Left lung (tissue), 10 donors: ENCODE results near the gene MRPS27. TPM values are rescaled to one million over a fixed set of nuclear protein-coding genes. Genes with fewer than 3 reads are reported as not detected.

Experiments
- ATAC-seq: fragments of 200-7000 bp; cut with Tn5 transposase; one replicate; pipeline ENCODE4 v1.9.1; 2020; ENCODE audit warnings: moderate library complexity
- DNase-seq, 4 donors: peaks; one replicate each; pipeline ENCODE4 v3.0.0-alpha.2; 2013 to 2020
- H3K27ac ChIP-seq, 2 donors: fragments of 200-600 bp; sonication (generic) in 1 of 2; one replicate each; pipeline versions ENCODE4 v1.5.0 to v1.8.0; 2020 to 2021
- H3K27me3 ChIP-seq, 2 donors: fragments of 200-600 bp; sonication (generic) in 1 of 2; one replicate each; pipeline versions ENCODE4 v1.5.0 to v1.8.0; 2020 to 2021
- H3K36me3 ChIP-seq, 2 donors: fragments of 200-600 bp; sonication (generic) in 1 of 2; one replicate each; pipeline versions ENCODE4 v1.5.0 to v1.8.0; 2020 to 2021
- H3K4me1 ChIP-seq, 2 donors: fragments of 200-600 bp; one replicate each; pipeline ENCODE4 v1.8.0; 2021
- H3K4me3 ChIP-seq, 2 donors: fragments of 200-600 bp; sonication (generic) in 1 of 2; one replicate each; pipeline versions ENCODE4 v1.5.0 to v1.8.0; 2020 to 2021; ENCODE audit warnings: mild to moderate bottlenecking in 1 of 2
- H3K9me3 ChIP-seq, 2 donors: fragments of 200-600 bp; sonication (generic) in 1 of 2; one replicate each; pipeline versions ENCODE4 v1.5.0 to v1.8.0; 2020 to 2021
- intact Hi-C, 2 donors: fragments of 100-400 bp; cut with DNase I; formaldehyde crosslinking; loops; one replicate each; pipeline versions ENCODE4 v1.11.2 to v1.14.2; 2022
- polyA plus RNA-seq, 6 donors: library from polyadenylated mRNA; unstranded; fragments of 120-200 nt; gene quantifications; one replicate each; pipeline ENCODE4 v1.2.1, GENCODE V29; 2013; ENCODE audit not compliant: insufficient read length in 6 of 6
- total RNA-seq, 2 donors: library from RNA; stranded (reverse); fragmentation: NEBNext Ultra II Directional; extraction: Animal tissue kit (Norgen Biotek cat#: 25700); gene quantifications; one replicate each; pipeline ENCODE4 v1.2.1, GENCODE V29; 2021
- TF ChIP-seq, protein P1 (sequence below), 2 donors: fragments of 200-600 bp; sonication (generic) in 1 of 2; IDR thresholded peaks; one replicate each; pipeline versions ENCODE4 v1.5.0 to v1.8.0; 2021; ENCODE audit warnings: antibody characterized with exemption in 2 of 2
- donor health status: DM: no; HTN: yes; CAD: no.
- donor health status: DM: no; HTN: no; CAD: no.

Gene MRPS27
- total and polyA plus RNA-seq, 8 donors: 44.1 to 79.8 (median 65.4) TPM

DNA sequence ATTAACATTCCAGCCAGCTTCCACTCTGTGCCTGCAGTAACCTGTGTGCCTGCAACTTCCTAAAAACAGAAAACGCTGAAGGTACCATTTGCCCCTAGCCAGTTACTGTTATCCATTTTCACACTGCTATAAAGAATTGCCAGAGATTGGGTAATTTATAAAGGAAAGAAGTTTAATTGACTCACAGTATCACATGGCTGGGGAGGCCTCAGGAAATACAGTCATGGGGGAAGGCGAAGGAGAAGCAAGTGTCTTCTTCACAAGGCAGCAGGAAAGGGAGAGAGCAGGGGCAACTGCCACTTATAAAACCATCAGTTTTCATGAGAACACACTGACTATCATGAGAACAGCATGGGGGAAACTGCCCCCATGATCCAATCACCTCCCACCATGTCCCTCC, 31.3 kb upstream of the MRPS27 start:
- peaks cover 0 to 32% of the 10 kb centered on the region in 2 donors for H3K4me1 ChIP-seq
- H3K4me3 ChIP-seq: no peak overlapping the region
- intact Hi-C loops: no loop called here
- TF ChIP-seq, protein P1, sequence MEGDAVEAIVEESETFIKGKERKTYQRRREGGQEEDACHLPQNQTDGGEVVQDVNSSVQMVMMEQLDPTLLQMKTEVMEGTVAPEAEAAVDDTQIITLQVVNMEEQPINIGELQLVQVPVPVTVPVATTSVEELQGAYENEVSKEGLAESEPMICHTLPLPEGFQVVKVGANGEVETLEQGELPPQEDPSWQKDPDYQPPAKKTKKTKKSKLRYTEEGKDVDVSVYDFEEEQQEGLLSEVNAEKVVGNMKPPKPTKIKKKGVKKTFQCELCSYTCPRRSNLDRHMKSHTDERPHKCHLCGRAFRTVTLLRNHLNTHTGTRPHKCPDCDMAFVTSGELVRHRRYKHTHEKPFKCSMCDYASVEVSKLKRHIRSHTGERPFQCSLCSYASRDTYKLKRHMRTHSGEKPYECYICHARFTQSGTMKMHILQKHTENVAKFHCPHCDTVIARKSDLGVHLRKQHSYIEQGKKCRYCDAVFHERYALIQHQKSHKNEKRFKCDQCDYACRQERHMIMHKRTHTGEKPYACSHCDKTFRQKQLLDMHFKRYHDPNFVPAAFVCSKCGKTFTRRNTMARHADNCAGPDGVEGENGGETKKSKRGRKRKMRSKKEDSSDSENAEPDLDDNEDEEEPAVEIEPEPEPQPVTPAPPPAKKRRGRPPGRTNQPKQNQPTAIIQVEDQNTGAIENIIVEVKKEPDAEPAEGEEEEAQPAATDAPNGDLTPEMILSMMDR (IDR thresholded peaks at IDR 0.05): no peak
- H3K9me3 ChIP-seq: no peaks in the 10 kb centered on the region
- peak overlapping the region in 1 of 2 donors; percentile 13 for H3K27ac ChIP-seq
- DNase-seq (no peak), ATAC-seq (no peak)
- no peaks in the 10 kb centered on the region for H3K36me3 ChIP-seq
- no peaks in the 10 kb centered on the region for H3K27me3 ChIP-seq

DNA sequence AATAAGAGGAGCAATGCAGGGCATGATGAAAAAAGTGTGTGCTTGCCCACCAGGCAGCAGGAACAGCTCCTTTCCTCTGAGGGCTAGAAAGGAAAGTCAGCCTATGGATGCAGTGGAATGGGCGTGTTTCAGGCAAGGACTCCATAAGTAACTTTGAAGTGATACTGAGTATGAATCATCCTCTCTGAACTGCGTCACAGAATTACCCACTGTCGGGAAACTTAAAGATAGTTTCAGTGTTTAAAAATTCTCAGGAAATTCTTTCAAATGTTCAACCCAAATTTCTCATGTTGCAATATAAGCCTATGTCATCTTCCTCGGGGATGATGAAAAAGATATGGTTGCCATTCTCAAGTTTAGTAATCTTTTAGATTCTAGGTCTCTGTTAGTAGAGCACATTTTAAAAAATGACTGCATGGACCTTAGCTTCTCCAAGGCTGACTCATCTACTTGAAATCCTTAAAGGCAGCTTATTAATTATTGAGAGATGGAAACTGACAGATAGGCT, 27.8 kb upstream of the MRPS27 start:
- peak; percentile 40 for ATAC-seq
- Histone ChIP-seq H3K27me3 (no peaks in the 10 kb centered on the region), H3K36me3 (peaks cover 0 to 23% of the 10 kb centered on the region in 2 donors), H3K4me1 (peaks cover 0 to 27% of the 10 kb centered on the region in 2 donors), H3K27ac (no peak overlapping the region), H3K4me3 (no peak overlapping the region), H3K9me3 (no peaks in the 10 kb centered on the region)
- intact Hi-C loops: no loop called here
- DNase-seq: no peak
- TF ChIP-seq, protein P1 (IDR thresholded peaks at IDR 0.05): no peak

DNA sequence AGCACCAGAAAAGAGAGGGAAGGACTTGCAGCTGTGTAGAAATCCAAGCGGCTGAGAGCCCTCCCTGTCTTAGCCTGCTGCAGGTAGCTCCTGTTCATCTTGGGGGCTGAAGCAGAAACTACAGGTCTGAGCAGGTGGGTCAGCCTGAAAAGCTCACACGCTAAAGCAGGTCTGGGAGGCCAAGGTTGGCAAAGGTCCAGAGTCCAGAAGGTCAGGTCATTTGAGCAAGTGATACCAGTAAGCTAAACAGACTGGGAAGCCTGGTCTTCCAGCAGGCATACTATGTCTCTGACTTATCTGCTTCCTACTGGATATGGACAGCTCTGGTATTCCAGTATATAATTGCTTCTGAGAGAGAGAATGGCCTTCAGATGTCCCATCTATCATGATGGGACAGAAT, 26.4 kb upstream of the MRPS27 start:
- Histone ChIP-seq H3K4me3 (no peak overlapping the region), H3K36me3 (peaks cover 0 to 29% of the 10 kb centered on the region in 2 donors), H3K27me3 (no peaks in the 10 kb centered on the region), H3K4me1 (peaks cover 0 to 18% of the 10 kb centered on the region in 2 donors), H3K9me3 (no peaks in the 10 kb centered on the region), H3K27ac (no peak overlapping the region)
- ATAC-seq: no peak
- TF ChIP-seq, protein P1 (IDR thresholded peaks at IDR 0.05): no peak
- no peak for DNase-seq
- intact Hi-C loops: no loop called here

DNA sequence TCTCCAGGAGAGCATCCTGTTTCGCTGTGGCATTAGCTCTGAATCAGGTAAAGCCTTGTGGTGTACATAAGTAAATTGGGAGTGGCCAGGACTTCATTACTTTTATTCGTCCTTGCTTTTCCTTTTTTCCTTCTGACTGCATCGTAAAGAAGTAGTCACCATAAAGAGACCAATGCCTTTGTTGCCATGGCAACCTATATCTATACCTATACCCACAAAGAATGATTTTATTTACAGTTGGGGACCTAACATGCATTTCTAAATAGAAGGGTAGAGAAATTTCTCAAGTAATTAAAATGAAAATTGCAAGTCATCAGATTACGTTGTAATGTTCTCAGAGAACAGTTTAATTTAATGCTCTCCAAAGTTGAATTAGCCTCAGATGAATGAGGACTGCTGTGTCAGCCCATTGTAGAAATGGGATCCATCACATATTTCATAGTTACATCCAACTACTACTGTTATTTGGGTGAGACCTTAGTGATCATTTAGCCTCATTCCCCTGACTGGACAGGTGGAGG, 18.7 kb upstream of the MRPS27 start:
- intact Hi-C loops: no loop called here
- H3K27me3 ChIP-seq: no peaks in the 10 kb centered on the region
- DNase-seq (no peak), ATAC-seq (no peak)
- peaks cover 0 to 46% of the 10 kb centered on the region in 2 donors for H3K36me3 ChIP-seq
- TF ChIP-seq, protein P1 (IDR thresholded peaks at IDR 0.05): no peak
- no peaks in the 10 kb centered on the region for H3K9me3 ChIP-seq
- H3K27ac ChIP-seq: no peak overlapping the region
- H3K4me1 ChIP-seq: no peaks in the 10 kb centered on the region
- no peak overlapping the region for H3K4me3 ChIP-seq

DNA sequence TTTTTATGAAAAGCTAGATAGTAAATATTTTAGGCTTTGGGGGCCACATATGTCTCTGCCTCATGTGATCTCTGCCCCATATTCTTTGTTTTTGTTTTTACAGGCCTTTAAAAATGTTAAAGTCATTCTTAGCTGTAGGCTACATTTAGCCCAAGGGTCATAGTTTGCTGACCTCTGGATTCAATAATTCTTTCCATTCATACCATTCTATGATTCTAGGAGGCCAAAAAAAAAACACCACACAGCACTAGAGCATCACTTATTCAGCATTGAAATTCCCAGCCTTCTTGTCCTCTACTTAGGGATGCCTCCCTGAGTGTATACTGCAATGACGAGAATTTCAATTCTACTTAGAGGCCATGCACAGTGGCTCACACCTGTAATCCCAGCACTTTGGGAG, 17.1 kb upstream of the MRPS27 start:
- DNase-seq (no peak), ATAC-seq (no peak)
- intact Hi-C loops: no loop called here
- TF ChIP-seq, protein P1 (IDR thresholded peaks at IDR 0.05): no peak
- no peaks in the 10 kb centered on the region for H3K9me3 ChIP-seq
- no peaks in the 10 kb centered on the region for H3K27me3 ChIP-seq
- H3K4me1 ChIP-seq: no peaks in the 10 kb centered on the region
- peaks cover 0 to 35% of the 10 kb centered on the region in 2 donors for H3K36me3 ChIP-seq
- no peak overlapping the region for H3K27ac ChIP-seq
- no peak overlapping the region for H3K4me3 ChIP-seq
